Measurements from ENCODE around the gene INTS2.
A peak's percentile ranks its signal among the peaks of the same experiment; 100 is the strongest.
"Not testable (repeated sequence)": the region's sequence is repeated elsewhere in the genome, so short reads cannot be mapped to it uniquely, and the experiment has no call there.

Gene INTS2

GRCh38 chr17:61927208-61928100, at the start of gene INTS2:
Gene INTS2 (minus strand): TSS chr17:61927982. CDS start chr17:61926644, 1,338 bp downstream.
- DNase-seq, result peak; percentile 61

- DNase-seq, result no peak
Measured at GRCh38 chr17:61974115-61974514, 46.3 kb upstream of the INTS2 start.

- DNase-seq, result no peak
Measured at GRCh38 chr17:61972311-61972710, 44.5 kb upstream of the INTS2 start.

GRCh38 chr17:61970030-61970429, 42.2 kb upstream of the INTS2 start:
- no peak for DNase-seq

- no peak for DNase-seq
Measured at GRCh38 chr17:61968757-61969156, 41.0 kb upstream of the INTS2 start.

- no peak for DNase-seq
Measured at GRCh38 chr17:61967729-61968128, 39.9 kb upstream of the INTS2 start.

GRCh38 chr17:61966191-61966590, 38.4 kb upstream of the INTS2 start:
- no peak for DNase-seq

GRCh38 chr17:61955619-61956018, 27.8 kb upstream of the INTS2 start:
- DNase-seq, result no peak

GRCh38 chr17:61947367-61948078, 19.7 kb upstream of the INTS2 start:
- DNase-seq, result no peak

GRCh38 chr17:61946359-61946758, 18.6 kb upstream of the INTS2 start:
- no peak for DNase-seq

- no peak for DNase-seq
Measured at GRCh38 chr17:61943117-61943516, 15.3 kb upstream of the INTS2 start.

- no peak for DNase-seq
Measured at GRCh38 chr17:61942085-61942484, 14.3 kb upstream of the INTS2 start.

GRCh38 chr17:61928101-61928436, 287 bp upstream of the INTS2 start:
- DNase-seq, result no peak

- no peak for DNase-seq
Measured at GRCh38 chr17:61926826-61927207, 965 bp downstream of the INTS2 start.

- not testable (repeated sequence) for DNase-seq
Measured at GRCh38 chr17:61915162-61915561, 12.6 kb downstream of the INTS2 start.

- DNase-seq, result no peak
Measured at GRCh38 chr17:61908292-61909037, 19.3 kb downstream of the INTS2 start.

- DNase-seq, result no peak
Measured at GRCh38 chr17:61907361-61907760, 20.4 kb downstream of the INTS2 start.

- DNase-seq, result no peak
Measured at GRCh38 chr17:61904094-61904710, 23.6 kb downstream of the INTS2 start.

GRCh38 chr17:61903251-61903650, 24.5 kb downstream of the INTS2 start:
- DNase-seq, result no peak

- no peak for DNase-seq
Measured at GRCh38 chr17:61897548-61898180, 30.1 kb downstream of the INTS2 start.

- no peak for DNase-seq
Measured at GRCh38 chr17:61895391-61895790, 32.4 kb downstream of the INTS2 start.

GRCh38 chr17:61894310-61894709, 33.5 kb downstream of the INTS2 start:
- DNase-seq, result not testable (repeated sequence)

GRCh38 chr17:61887733-61888132, 40.0 kb downstream of the INTS2 start:
- DNase-seq, result not testable (repeated sequence)

Data from NCI-H1417 treated with DMSO at 0.1 percent for 48 hours (cell line).